ENCODE measurements around the gene CYSRT1. TPM values are rescaled to one million over a fixed set of nuclear protein-coding genes. Genes with fewer than 3 reads are reported as not detected.
A peak's percentile ranks its signal among the peaks of the same experiment; 100 is the strongest.

The CYSRT1 gene
- total RNA-seq, 1 experiment from 2014 or later, result 3.0 TPM

- H3K4me1 Mint-ChIP-seq (ENCODE audit: low read depth, unreplicated experiment), result peaks cover 28% of the 10 kb centered on the region
- peaks cover 39% of the 10 kb centered on the region for H3K36me3 Mint-ChIP-seq (ENCODE audit: insufficient read depth, unreplicated experiment)
- no peaks in the 10 kb centered on the region for H3K27me3 Mint-ChIP-seq (ENCODE audit: unreplicated experiment)
- CTCF ChIA-PET, result interaction anchor here (0.6 to 1.4 kb wide), 2 partner anchors 9 to 28 kb away, joined by 3 to 5 read pairs; no protein-coding TSS in a partner anchor
- no peaks in the 10 kb centered on the region for H3K9me3 Mint-ChIP-seq (ENCODE audit: low read depth, unreplicated experiment)
- TF ChIP-seq, protein P1, sequence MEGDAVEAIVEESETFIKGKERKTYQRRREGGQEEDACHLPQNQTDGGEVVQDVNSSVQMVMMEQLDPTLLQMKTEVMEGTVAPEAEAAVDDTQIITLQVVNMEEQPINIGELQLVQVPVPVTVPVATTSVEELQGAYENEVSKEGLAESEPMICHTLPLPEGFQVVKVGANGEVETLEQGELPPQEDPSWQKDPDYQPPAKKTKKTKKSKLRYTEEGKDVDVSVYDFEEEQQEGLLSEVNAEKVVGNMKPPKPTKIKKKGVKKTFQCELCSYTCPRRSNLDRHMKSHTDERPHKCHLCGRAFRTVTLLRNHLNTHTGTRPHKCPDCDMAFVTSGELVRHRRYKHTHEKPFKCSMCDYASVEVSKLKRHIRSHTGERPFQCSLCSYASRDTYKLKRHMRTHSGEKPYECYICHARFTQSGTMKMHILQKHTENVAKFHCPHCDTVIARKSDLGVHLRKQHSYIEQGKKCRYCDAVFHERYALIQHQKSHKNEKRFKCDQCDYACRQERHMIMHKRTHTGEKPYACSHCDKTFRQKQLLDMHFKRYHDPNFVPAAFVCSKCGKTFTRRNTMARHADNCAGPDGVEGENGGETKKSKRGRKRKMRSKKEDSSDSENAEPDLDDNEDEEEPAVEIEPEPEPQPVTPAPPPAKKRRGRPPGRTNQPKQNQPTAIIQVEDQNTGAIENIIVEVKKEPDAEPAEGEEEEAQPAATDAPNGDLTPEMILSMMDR (IDR thresholded peaks at IDR 0.05; ENCODE audit: unreplicated experiment), result no peak
- no peak overlapping the region for H3K27ac Mint-ChIP-seq (ENCODE audit: unreplicated experiment)
- intact Hi-C loops (cut with micrococcal nuclease; ENCODE audit: unreplicated experiment), result no loop called here
- H3K4me3 Mint-ChIP-seq (ENCODE audit: low read depth, unreplicated experiment), result peak overlapping the region; percentile 77
- DNase-seq, result no peak
- BruUV-seq (replicated peaks), result TSS peak; percentile 19
Measured at GRCh38 chr9:137198902-137199283, 26.1 kb upstream of the CYSRT1 start.

DNA sequence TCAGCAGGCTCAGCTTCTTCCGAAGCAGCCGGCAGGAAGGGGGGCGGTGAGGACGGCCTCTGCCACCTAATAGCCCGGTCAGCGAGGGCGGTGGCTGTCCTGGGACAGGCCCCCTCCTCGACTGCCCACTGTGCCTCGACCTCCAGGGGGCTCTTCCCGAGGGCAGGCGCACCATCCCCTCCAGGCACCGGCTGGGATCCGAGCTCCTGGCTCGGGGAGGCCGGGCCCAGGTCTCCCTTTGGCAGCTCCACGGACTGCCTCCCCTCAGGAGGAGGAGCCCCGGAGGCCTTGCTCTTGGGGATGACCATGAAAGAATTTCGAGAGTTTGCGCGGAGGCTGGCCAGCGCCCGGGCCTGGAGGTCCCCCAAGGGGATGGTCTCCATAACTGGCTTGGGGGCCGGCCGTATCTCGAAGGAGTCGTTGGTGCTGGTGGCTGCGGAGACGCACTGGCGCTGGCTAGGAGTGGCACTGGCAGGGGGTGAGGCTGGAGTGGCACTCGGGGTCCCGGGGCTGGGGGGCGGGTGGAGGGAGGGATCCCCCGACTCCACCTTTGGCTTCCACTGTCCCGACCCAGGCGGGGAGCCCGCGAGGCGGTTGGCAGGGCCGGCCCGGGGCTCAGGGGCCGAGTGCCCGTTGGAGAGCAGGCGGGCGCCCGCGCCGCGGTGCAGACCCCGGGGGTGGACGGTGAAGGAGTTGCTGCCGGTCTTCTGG, 25.4 kb upstream of the CYSRT1 start:
- CTCF ChIA-PET, result interaction anchor here (0.6 to 1.4 kb wide), 3 partner anchors 10 to 52 kb away, joined by 3 to 5 read pairs (median 4); no protein-coding TSS in a partner anchor
- Mint-ChIP-seq H3K27me3 (ENCODE audit: unreplicated experiment) (no peaks in the 10 kb centered on the region), H3K4me3 (ENCODE audit: low read depth, unreplicated experiment) (peak overlapping the region; percentile 77), H3K27ac (ENCODE audit: unreplicated experiment) (peak overlapping the region; percentile 73), H3K9me3 (ENCODE audit: low read depth, unreplicated experiment) (no peaks in the 10 kb centered on the region), H3K4me1 (ENCODE audit: low read depth, unreplicated experiment) (peaks cover 28% of the 10 kb centered on the region), H3K36me3 (ENCODE audit: insufficient read depth, unreplicated experiment) (peaks cover 42% of the 10 kb centered on the region)
- TF ChIP-seq, protein P1 (IDR thresholded peaks at IDR 0.05; ENCODE audit: unreplicated experiment), result no peak
- no TSS peak for BruUV-seq (replicated peaks)
- intact Hi-C loops (cut with micrococcal nuclease; ENCODE audit: unreplicated experiment), result no loop called here
- no peak for DNase-seq

- intact Hi-C loops (cut with micrococcal nuclease; ENCODE audit: unreplicated experiment), result no loop called here
- peak; percentile 98 for DNase-seq
- CTCF ChIA-PET, result interaction anchor here (0.6 to 1.0 kb wide), 2 partner anchors 22 to 104 kb away, joined by 3 to 4 read pairs; no protein-coding TSS in a partner anchor
- no TSS peak for BruUV-seq (replicated peaks)
- Mint-ChIP-seq H3K27me3 (ENCODE audit: unreplicated experiment) (no peaks in the 10 kb centered on the region), H3K4me1 (ENCODE audit: low read depth, unreplicated experiment) (peaks cover 20% of the 10 kb centered on the region), H3K9me3 (ENCODE audit: low read depth, unreplicated experiment) (no peaks in the 10 kb centered on the region), H3K36me3 (ENCODE audit: insufficient read depth, unreplicated experiment) (peaks cover 52% of the 10 kb centered on the region), H3K4me3 (ENCODE audit: low read depth, unreplicated experiment) (peak within 1 kb of the TSS; percentile 77), H3K27ac (ENCODE audit: unreplicated experiment) (peak within 1 kb of the TSS; percentile 73)
- TF ChIP-seq, protein P1 (IDR thresholded peaks at IDR 0.05; ENCODE audit: unreplicated experiment), result no peak
Measured at GRCh38 chr9:137200311-137201204, 24.4 kb upstream of the CYSRT1 start, which contains the start of gene TPRN. Gene TPRN, minus strand, starts transcription at chr9:137200741. Its CDS starts 30 bp downstream, at chr9:137200711.

GRCh38 chr9:137201205-137201868, 23.6 kb upstream of the CYSRT1 start:
- Mint-ChIP-seq H3K4me3 (ENCODE audit: low read depth, unreplicated experiment) (peak overlapping the region; percentile 75), H3K27ac (ENCODE audit: unreplicated experiment) (peak overlapping the region; percentile 33), H3K27me3 (ENCODE audit: unreplicated experiment) (no peaks in the 10 kb centered on the region), H3K9me3 (ENCODE audit: low read depth, unreplicated experiment) (no peaks in the 10 kb centered on the region), H3K4me1 (ENCODE audit: low read depth, unreplicated experiment) (peaks cover 19% of the 10 kb centered on the region), H3K36me3 (ENCODE audit: insufficient read depth, unreplicated experiment) (peaks cover 60% of the 10 kb centered on the region)
- no peak for DNase-seq
- TF ChIP-seq, protein P1 (IDR thresholded peaks at IDR 0.05; ENCODE audit: unreplicated experiment), result no peak
- CTCF ChIA-PET, result interaction anchor here (0.6 to 1.0 kb wide), 2 partner anchors 21 to 104 kb away, joined by 3 to 4 read pairs; no protein-coding TSS in a partner anchor
- intact Hi-C loops (cut with micrococcal nuclease; ENCODE audit: unreplicated experiment), result no loop called here
- no TSS peak for BruUV-seq (replicated peaks)

All from Calu3 (cell line).